GM18951 (cell line): ENCODE data around the gene PLTP.

ENCODE experiments used
- POLR2A ChIP-seq: IDR thresholded peaks from 4 replicates; pipeline ENCODE4 v1.6.1; 2011; ENCODE audit warnings: mild to moderate bottlenecking; ENCODE audit not compliant: insufficient read length, insufficient read depth; ENCODE audit errors: extremely low read depth
- in situ Hi-C: fragments of 300-500 bp; cut with MboI; formaldehyde crosslinking; loops from one replicate; pipeline ENCODE4 v1.12.0; 2022; ENCODE audit warnings: low sequenced_read_pairs, mixed read lengths, inconsistent platforms; ENCODE audit not compliant: unreplicated experiment

Gene PLTP

DNA sequence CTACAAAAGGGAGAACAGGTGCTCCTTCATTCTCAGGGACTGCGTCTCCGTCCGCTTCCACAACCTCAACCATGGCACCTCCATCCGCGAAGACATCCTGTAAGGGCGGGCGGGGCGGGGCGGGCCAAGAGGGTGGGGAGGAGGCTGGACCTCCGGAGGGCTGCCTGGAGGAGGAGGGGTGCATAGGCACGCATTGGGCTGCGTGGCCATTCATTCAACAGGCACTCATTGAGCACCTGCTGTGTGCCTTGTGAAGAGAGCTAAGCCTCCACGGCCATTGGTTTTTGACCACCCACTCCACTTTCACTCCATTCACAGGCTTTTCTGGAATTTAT lies 54.1 kb downstream of the PLTP start:
- in situ Hi-C loops, result no loop called here
- TF ChIP-seq POLR2A, result no peak

DNA sequence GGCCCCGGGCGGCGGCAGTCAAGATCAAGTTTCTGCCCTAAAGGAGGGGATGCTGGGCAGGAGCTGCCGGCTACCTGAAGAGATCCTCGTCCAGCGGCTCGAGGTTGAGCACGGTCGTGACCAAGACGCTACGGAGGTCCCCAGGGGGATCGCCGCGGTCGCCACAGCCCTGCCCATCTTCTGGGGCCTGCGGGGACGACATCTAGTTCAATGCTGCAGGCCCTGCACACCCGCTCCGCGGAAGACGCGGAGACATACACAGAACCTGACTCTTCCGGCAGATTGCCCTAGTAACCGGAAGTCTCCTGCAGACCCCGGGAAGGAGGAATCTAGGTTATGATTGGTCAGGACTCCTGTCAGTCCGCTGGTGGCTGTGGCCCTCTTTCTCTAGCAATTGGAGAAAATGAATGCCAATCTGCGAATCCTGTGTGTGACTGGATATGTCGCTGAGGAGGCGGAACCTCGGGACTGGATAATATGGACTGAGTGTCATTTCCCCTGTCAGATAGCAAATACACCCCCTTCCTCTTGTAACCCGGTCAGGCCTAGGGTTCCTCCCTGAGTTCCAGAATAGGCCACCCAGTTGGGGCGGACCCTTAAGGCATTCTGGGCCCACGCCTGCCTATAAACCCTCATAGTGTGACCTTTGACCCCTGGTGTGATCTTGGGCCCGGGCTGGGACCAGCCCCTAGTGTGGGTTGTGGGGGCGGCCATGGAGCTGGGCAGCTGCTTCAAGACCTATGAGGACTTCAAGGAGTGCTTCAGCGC lies 54.7 kb downstream of the PLTP start, which contains the start of the genes ACOT8 and ZSWIM3:
ACOT8 (minus strand) TSS at position 279 of the 768 bp plus-strand sequence; CDS start at position 202, 77 bp downstream.
ZSWIM3 (plus strand) TSS at position 501 of the 768 bp plus-strand sequence; CDS start at position 713, 212 bp downstream.
- in situ Hi-C loops, result no loop called here
- TF ChIP-seq POLR2A, result peak; percentile 92

DNA sequence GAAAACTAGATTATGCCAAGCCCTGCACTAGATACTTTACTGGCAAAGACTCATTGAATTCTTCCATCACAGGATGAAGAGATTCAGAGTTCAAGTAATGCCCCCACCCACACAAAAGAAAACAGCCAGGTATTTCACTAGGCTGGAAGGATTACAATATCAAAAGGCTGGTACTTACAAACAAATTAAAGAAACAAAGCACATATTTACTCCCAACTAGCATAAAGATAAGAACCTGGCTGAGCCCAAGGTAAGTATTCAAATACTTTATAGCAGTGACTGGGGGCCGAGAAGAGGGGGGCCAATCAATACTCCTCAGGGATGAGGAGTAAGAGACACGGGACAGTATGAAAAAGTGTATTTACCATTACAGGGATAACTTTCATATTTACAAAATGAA lies 58.5 kb downstream of the PLTP start:
- no peak for TF ChIP-seq POLR2A
- in situ Hi-C loops, result no loop called here

DNA sequence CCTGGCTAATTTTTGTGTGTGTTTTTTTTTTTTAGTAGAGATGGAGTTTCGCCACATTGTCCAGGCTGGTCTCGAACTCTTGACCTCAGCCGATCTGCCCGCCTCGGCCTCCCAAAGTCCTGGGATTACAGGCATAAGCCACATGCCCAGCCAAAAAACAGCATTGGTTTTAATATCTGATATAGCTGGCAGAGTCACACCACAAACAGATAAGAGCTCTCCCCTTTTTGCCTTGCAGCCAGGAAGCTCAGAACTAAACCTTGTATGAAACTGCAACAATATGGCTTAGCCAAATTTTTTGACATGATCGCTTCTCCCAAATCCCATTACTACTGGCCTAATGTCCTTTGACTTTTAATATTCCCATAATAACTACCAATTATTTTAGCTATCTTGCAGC lies 59.6 kb downstream of the PLTP start:
- in situ Hi-C loops, result no loop called here
- no peak for TF ChIP-seq POLR2A

DNA sequence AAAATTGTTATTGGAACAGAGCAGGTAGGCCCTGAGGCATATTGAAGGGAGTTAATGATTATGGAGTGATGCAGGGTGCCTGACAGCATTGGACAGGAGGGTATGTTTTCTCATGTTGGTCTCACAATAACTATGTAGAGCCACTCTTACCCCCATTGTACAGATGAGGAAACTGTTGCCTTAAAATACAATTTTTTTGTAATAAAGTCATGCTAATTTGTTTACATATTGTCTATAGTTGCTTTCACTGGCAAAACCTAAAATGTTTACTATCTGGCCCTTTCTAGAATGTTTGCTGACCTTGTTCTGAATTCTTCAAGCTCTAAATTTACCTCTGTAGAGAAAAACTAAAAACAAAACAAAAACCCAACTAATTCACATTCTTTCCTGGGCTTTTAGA lies 60.5 kb downstream of the PLTP start:
- in situ Hi-C loops, result no loop called here
- no peak for TF ChIP-seq POLR2A

DNA sequence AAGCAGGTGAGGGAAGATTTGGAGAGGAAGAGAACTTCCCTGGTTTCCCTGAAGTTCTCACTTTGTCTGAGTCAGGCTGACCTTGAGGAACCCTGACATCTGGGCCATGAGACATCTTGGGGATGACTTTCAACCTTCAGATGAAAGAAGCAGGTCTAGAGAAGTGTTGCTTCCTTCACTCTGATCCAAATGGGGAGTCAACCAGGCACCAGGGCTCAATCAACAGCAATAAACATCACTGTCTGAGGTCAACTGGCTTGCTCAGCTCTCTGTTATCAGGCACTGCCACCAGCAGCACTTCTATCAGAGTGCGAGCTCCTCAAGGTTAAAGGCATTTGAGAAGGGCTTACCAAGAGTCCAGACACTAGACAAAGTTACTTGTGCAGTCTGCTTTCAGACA lies 61.0 kb downstream of the PLTP start:
- in situ Hi-C loops, result no loop called here
- no peak for TF ChIP-seq POLR2A

DNA sequence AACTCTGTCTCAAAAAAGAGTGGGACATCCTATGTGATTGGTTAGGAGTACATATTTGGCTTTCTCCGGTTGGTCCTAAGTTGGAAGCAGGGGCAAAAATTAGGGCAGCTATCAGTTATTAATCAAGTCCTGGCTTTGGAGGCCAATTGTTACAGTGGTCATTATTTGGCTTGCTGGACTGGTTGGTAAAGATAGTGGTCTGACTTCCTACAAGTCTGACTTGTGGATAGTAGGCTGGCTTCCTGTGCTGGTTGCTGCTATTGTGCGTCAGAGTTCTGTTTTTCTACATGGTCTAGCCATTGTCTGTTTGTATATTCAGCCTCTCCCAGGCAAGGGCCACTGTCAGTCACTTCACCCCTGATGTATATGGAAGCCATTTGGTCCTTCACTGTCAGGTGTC lies 61.7 kb downstream of the PLTP start:
- no peak for TF ChIP-seq POLR2A
- in situ Hi-C loops, result no loop called here

DNA sequence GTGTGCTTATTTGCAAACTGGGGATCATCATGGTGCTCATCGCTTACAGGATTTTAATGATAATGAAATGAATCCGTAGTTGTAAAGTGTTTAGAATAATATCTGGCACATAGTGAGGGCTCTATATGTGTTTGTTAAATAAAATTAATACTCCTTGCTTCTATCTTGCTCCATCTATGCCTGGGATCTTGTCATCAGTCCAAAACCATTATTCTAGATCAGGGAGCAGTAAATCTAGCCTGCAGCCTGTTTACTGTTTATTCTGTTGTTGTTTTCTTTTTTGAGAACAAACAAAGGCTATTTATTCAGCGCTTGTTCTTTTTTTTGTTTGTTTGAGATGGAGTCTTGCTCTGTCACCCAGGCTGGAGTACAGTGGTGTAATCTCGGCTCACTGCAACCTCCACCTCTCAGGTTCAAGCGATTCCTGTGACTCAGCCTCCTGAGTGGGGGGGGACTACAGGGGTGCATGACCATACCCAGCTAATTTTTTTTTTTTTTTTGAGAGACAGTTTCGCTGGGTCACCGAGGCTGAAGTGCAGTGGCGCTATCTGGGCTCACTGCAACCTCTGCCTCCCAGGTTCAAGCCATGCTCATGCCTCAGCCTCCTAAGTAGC lies 62.9 kb downstream of the PLTP start:
- in situ Hi-C loops, result no loop called here
- no peak for TF ChIP-seq POLR2A
